ENCODE results near the gene SERPING1. TPM values are rescaled to one million over a fixed set of nuclear protein-coding genes. Genes with fewer than 3 reads are reported as not detected.
"Not testable (repeated sequence)": the region's sequence is repeated elsewhere in the genome, so short reads cannot be mapped to it uniquely, and the experiment has no call there.

Gene SERPING1
- total RNA-seq, 1 donor from 2014 or later = 90.0 TPM

DNA sequence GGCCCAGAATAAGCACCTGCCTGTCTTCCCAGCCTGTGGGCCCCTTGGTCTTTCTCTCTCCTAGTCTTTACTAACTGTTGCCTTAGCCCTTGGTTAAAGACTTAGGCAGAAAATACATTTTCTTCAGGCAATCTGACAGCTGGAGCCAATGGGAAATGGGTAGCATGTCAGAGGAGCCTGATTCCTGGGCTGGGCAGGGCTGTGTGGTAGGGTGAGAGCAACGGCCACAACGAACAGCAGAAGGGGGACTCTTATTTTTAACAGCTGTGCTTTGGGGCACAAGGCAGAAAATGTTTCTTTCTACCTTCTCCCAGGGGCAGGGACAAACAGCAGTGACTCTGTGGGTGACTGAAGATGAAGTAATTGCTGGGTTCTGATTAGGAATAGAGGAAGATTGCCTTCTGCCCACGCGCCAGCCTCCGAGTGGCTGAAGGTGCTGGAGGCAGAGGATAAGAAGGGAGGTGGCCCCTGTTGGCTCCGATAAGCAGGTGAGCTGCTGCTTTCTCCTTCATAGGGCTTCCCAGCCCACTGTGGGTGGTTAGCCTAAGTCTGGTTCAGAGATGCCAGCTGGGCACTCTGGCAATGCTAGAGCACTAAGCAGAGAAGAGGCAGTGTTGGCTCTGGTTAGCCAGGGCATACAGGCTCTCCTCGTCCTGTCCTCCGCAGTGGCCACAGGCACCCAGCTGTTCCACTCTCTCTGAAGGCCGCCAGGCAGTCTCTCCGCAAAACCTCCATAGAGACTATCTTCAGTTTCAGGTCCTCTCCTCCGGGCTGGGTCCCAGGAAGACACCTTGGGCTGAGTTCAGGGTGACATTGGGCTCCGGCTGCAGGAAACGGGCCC, 50.7 kb downstream of the SERPING1 start:
- intact Hi-C loops (cut with DNase I) = loop anchor here (5.0 to 10.0 kb wide), 2 partner anchors 153 to 301 kb away; no protein-coding TSS in a partner anchor
- DNase-seq (ENCODE audit: low spot score) = no peak

DNA sequence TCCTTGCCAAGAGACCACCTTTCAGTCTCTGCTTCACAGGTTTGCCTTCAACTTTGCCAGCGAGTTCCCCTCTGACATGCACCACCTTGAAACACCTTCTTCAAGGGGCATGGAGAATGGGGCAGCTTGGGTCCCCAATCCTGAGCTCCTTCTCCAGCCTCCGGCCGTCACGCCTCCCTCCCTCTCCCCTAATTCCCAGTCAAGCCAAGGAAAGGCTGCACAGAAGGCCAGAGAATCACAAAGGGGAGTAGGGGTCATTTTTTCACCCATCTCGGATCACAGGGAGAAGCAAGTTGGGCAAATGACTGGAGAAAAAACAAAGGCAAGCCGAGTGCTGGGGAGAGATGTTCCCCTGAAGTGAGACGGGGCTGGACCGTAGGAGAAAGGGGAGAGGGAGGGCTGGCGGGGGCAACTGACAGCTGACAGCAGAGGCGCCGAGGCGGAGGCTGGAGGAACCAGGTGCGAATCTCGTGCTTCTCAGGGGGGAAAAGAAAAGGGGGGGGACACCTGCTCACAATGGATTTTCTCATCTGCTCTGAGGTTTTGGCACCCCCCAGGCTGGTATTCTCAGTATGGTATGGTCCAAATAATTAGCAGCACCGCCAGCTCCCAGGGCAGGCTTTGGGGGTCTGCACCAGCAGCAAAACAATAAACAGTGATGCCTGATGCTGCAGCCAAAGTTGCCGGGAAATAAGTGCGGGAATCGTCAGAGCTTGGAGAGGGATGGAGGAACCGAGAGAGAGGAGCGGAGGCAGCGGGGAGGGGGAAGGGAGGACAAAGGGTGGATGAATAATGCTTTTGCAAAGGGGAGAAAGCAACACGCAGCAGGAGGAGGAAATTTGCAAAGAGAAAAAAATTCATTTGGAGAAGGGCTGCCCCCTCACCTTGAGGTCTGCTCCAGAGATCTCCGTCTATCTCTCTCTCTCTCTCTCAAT, 51.6 kb downstream of the SERPING1 start:
- no peak for DNase-seq (ENCODE audit: low spot score)
- intact Hi-C loops (cut with DNase I) = loop anchor here (5.0 to 10.0 kb wide), 2 partner anchors 154 to 302 kb away; no protein-coding TSS in a partner anchor

DNA sequence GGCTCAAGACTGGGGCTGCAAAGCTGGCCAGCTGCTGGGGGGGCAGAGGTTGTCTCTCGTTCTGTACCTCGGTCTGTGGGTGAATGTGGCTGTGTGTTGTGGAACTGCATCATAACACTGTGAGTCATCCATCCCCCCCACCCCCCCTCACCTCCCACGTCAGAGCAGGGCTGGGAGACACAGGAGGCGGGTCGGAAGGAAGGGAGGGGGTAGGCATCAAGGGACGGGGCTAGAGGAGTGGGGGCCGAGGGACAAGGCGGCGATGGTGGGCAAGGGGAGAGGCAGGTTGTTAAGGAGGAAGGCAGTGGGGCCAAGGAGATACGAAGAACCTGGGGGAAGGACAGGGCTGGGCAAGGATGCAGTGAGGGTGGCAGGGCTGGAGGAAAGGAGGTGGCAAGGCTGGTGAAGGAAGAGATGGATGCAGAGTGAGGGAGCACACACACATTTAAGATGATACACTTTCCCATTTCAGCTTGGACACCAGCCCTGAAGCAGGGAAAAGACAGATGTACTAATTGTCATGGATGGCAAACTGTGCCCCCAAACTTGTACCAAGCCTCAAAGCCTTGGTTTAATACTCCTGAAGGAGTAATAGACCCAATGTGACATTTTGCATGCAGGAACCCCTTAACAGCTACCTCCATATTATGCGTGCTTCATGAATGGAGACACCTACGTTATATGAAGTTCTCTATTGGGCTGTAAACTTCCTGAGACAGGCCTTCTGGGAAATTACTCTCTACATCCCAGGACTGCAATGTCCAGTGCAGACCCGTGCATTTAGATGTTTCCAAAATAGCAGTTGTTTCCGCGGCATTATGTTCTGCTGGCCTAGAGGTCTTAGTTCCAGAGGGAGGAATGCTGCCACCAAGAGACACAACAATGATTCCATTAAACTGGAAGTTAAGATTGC, 52.6 kb downstream of the SERPING1 start, which contains the start of gene YPEL4:
Gene YPEL4, minus strand, starts transcription at position 87 of the 913 bp plus-strand sequence. CDS start 2,805 bp downstream, outside the sequence.
- intact Hi-C loops (cut with DNase I) = loop anchor here (5.0 to 10.0 kb wide), 2 partner anchors 155 to 303 kb away; no protein-coding TSS in a partner anchor
- no peak for DNase-seq (ENCODE audit: low spot score)

DNA sequence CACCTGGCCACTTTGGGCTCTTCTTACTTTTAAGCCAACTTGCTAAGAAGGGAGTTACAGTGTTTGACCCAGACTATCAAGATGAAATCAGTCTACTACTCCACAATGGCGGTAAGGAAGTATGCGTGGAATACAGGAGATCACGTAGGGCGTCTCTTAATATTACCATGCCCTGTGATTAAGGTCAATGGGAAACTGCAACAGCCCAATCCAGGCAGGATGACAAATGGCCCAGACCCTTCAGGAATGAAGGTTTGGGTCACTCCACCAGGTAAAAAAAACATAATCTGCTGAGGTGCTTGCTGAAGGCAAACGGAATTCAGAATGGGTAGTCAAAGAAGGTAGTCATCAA, 53.2 kb downstream of the SERPING1 start:
- intact Hi-C loops (cut with DNase I) = no loop called here

DNA sequence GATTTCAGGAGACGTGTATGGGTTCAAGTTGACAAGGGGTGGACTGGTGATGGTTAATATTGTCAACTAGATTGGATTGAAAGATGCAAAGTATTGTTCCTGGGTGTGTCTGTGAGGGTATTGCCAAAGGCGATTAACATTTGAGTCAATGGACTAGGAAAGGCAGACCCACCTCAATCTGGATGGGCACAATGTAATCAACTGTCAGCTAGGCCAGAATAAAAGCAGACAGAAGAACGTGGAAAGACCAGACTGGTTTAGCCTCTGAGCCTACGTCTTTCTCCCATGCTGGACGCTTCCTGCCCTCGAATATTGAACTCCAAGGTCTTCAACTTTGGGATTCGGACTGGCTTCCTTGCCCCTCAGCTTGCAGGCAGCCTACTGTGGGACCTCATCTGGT, 53.9 kb downstream of the SERPING1 start:
- DNase-seq (ENCODE audit: low spot score) = no peak
- intact Hi-C loops (cut with DNase I) = no loop called here

More for the DNA sequence above, 53.2 kb downstream of the SERPING1 start:
- DNase-seq (ENCODE audit: low spot score) = no peak

DNA sequence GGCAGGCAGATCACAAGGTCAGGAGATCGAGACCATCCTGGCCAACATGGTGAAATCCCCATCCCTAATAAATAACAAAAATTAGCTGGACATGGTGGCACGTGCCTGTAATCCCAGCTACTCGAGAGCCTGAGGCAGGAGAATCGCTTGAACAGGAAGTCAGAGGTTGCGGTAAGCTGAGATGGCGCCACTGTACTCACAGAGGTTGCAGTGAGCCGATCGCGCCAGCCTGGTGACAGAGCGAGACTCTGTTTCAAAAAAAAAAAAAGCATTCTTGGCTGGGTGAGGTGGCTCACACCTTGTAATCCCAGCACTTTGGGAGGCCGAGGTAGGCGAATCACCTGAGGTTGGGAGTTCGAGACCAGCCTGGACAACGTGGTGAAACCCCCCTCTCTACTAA, 54.7 kb downstream of the SERPING1 start:
- DNase-seq (ENCODE audit: low spot score); intact Hi-C loops (cut with DNase I): not testable (repeated sequence)

DNA sequence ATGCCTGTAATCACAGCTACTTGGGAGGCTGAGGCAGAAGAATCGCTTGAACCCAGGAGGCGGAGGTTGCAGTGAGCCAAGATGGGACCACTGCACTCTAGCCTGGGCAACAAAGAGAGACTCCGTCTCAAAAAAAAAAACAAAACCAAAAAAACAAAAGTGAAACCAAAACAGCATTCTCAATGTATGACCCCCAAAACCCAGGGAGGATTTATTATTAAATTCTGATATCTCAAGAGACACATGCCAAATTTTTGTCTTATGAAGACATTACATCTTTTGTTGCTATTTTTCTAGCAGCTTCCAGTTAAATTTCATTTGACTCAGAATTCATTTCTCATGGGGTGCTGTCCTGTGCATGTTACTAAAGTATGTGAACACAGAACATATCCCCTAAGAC, 55.2 kb downstream of the SERPING1 start:
- intact Hi-C loops (cut with DNase I) = no loop called here

DNA sequence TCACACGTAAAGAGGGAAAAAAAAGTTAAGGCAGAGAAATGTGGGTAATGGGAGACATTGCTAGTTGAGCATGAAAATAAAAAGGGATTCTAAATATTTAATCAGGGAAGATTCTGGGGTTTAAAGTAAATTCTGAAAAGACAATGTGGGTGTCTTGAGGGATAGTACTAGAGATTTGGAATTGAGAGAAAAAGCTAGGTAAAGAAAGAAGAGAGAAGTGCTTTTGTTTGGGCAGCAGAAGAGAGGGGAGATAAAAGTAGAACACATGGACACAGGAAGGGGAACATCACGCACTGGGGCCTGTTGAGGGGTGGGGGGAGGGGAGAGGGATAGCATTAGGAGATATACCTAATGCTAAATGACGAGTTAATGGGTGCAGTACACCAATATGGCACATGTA, 55.7 kb downstream of the SERPING1 start:
- intact Hi-C loops (cut with DNase I) = no loop called here
- no peak for DNase-seq (ENCODE audit: low spot score)

More for the DNA sequence above, 55.2 kb downstream of the SERPING1 start:
- DNase-seq (ENCODE audit: low spot score) = no peak

DNA sequence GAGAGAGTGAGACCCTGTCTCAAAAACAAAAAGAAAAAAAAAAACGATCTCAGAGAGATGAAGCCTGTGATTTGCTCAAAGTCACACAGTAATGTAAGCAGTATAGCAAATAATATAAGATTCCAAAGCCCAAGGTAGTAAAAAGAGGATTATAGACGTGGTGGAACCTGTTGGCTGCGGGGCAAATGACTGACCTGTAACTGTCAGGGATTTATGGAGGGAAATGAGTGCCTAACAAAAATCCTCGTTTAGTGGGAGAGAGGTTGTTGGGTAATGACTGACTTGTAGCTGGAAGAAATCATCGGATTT, 59.4 kb downstream of the SERPING1 start:
- intact Hi-C loops (cut with DNase I) = loop anchor here (2.0 kb wide), 1 partner anchor 922 kb away; the partner anchor contains the start of gene ZFP91
- DNase-seq (ENCODE audit: low spot score) = no peak

DNA sequence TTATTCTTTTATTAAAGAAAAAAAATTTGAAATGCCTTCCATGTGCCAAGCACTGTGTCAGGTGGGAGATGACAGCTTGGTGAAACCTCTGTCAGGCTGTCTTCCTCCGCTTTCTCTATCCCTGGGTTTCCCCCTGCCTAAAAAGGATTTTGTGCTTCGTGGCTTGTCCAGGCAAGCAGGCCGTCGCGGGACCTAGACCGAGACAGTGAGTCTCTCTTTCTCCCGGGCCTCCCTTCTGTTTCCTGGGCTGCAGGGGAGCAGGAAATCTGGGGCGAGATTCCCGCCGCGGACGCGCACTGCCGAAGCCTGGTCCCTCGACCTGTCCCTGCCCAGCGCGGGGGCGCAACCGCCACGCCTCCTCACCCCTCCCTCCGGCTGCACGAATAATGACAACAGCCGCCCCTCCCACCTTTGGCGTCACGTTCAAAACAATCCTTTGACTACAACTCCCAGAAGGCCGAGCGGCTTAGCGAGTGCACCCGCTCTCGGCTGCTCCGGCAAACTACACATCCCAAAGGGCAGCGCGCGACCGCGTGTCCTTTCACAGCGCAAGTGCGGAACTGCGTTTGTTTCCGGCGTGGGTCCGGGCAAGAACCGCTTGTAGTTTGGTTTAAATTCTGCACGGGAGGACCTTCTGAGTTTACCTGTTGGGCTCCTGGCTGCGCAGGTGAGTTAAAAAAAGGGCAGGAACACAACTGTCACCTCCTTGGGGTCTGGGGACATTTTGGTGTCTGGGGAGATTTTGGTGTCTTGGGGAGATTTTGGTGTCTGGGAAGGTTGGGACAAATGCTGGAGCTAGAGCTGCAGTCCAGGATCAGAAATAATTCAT, 59.9 kb downstream of the SERPING1 start, which contains the start of gene CLP1:
Gene CLP1, plus strand, starts transcription at position 569 of the 829 bp plus-strand sequence. CDS start 1,715 bp downstream, outside the sequence.
- DNase-seq (ENCODE audit: low spot score) = peak; percentile 100
- intact Hi-C loops (cut with DNase I) = loop anchor here (2.0 kb wide), 1 partner anchor 921 kb away; the partner anchor contains the start of gene ZFP91

DNA sequence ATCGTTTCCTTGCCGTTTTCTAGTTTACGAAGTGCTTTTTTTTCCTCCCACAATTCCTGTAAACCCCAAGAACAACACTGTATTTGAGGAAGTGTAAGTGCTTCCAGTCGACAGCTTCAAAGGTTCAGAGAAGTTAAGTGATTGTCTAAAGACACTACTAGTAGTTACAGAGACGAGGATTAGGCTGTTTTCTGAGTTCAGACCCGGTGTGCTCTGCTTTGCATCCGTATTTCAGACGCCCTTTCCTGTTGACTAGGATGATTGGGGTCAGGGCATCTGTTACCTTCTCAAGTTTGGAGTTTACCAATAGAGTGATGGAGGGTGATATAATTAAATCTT, 60.5 kb downstream of the SERPING1 start:
- no peak for DNase-seq (ENCODE audit: low spot score)
- intact Hi-C loops (cut with DNase I) = no loop called here

DNA sequence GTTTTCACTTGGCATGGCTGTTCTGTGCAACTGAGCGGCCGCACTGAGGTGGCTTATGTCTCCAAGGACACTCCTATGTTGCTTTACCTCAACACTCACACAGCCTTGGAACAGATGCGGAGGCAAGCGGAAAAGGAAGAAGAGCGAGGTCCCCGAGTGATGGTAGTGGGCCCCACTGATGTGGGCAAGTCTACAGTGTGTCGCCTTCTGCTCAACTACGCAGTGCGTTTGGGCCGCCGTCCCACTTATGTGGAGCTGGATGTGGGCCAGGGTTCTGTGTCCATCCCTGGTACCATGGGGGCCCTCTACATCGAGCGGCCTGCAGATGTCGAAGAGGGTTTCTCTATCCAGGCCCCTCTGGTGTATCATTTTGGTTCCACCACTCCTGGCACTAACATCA, 62.2 kb downstream of the SERPING1 start:
- DNase-seq (ENCODE audit: low spot score) = no peak
- intact Hi-C loops (cut with DNase I) = no loop called here

DNA sequence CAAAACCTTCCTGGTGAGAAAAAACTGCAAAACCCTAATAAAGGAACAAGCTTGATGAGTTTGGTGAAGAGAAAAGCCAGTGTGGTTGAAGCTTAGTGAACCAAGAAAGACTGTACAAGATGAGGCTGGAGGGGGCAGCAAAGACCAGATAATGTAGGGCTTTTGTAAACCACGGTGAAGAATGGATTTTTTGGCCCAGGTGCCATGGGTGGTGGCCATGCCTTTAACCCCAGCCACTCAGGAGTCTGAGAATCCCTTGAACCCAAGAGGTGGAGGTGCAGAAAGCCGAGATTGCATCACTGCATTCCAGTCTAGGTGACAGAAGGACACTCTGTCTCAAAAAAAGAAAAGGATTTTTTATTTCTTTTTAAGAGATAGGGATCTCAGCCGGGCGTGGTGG, 65.4 kb downstream of the SERPING1 start:
- intact Hi-C loops (cut with DNase I) = no loop called here
- no peak for DNase-seq (ENCODE audit: low spot score)

DNA sequence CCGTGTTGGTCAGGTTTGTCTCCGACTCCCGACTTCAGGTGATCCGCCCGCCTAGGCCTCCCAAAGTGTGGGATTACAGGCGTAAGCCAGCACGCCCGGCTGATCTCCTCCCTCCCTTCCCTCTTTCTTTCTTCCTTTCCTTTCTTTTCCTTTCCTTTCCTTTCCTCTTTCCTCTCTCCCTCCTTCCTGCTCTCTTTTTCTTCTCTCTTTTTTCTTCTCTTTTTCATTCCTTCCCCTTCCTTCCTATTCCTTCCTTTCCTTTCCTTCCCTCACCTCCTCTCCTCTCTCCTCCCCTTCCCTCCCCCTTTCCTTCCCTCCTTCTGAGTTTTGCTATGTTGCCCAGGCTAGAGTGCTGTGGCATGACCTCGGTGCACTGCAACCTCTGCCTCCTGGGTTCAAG, 66.5 kb downstream of the SERPING1 start:
- DNase-seq (ENCODE audit: low spot score) = no peak
- intact Hi-C loops (cut with DNase I) = no loop called here

Data from cardiac septum (tissue), 1 donor.